ENCODE results near the gene IP6K2. TPM values are rescaled to one million over a fixed set of nuclear protein-coding genes. Genes with fewer than 3 reads are reported as not detected.

IP6K2 gene
- total RNA-seq, 4 donors from 2014 or later: 97.6 to 211 (median 163) TPM

- H3K27me3 ChIP-seq: no peaks in the 10 kb centered on the region
- no peaks in the 10 kb centered on the region for H3K36me3 ChIP-seq
- no peak for DNase-seq
- no peak overlapping the region for H3K4me3 ChIP-seq
- no peak overlapping the region for H3K27ac ChIP-seq
- TF ChIP-seq, protein P1, sequence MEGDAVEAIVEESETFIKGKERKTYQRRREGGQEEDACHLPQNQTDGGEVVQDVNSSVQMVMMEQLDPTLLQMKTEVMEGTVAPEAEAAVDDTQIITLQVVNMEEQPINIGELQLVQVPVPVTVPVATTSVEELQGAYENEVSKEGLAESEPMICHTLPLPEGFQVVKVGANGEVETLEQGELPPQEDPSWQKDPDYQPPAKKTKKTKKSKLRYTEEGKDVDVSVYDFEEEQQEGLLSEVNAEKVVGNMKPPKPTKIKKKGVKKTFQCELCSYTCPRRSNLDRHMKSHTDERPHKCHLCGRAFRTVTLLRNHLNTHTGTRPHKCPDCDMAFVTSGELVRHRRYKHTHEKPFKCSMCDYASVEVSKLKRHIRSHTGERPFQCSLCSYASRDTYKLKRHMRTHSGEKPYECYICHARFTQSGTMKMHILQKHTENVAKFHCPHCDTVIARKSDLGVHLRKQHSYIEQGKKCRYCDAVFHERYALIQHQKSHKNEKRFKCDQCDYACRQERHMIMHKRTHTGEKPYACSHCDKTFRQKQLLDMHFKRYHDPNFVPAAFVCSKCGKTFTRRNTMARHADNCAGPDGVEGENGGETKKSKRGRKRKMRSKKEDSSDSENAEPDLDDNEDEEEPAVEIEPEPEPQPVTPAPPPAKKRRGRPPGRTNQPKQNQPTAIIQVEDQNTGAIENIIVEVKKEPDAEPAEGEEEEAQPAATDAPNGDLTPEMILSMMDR (IDR thresholded peaks at IDR 0.05): no peak
- TF ChIP-seq POLR2A (IDR thresholded peaks at IDR 0.05): no peak
- H3K9me3 ChIP-seq: no peaks in the 10 kb centered on the region
- peaks cover 0 to 8% (median 2%) of the 10 kb centered on the region in 4 donors for H3K4me1 ChIP-seq
These were observed 76.9 kb downstream of the IP6K2 start for GRCh38 chr3:48639944-48640606.

Small RNA genes lying within 50 kb of the gene (small RNA-seq; reads per million reads assigned to genes)
- 0 reads per million in 2 donors for gene AC141002.1

Other genes with a start within 250 kb of the IP6K2 start
- 100 to 1,000 TPM in 3 of 4 donors, 10 to 100 TPM in 1; 60.2 to 149 (median 110) TPM for gene SHISA5, start 213.0 kb downstream of the IP6K2 start, total RNA-seq
- 100 to 1,000 TPM in 1 of 4 donors, 10 to 100 TPM in 3; 14.0 to 131 (median 74.5) TPM for gene PFKFB4, start 160.4 kb downstream of the IP6K2 start, total RNA-seq
- gene UCN2, start 153.4 kb downstream of the IP6K2 start, total RNA-seq: 1 to 10 TPM in 1 of 4 donors, not detected in 3; 1.7 TPM
- gene COL7A1, start 121.9 kb downstream of the IP6K2 start, total RNA-seq: 100 to 1,000 TPM in 1 of 4 donors, 10 to 100 TPM in 2, 1 to 10 TPM in 1; 7.5 to 101 (median 21.7) TPM
- gene UQCRC1, start 107.6 kb downstream of the IP6K2 start, total RNA-seq: 100 to 1,000 TPM; 313 to 857 (median 761) TPM
- not detected for gene TMEM89, start 95.5 kb downstream of the IP6K2 start, total RNA-seq
- 100 to 1,000 TPM; 143 to 249 (median 194) TPM for gene SLC26A6, start 81.8 kb downstream of the IP6K2 start, total RNA-seq
- 1 to 10 TPM; 2.3 to 5.0 (median 2.9) TPM for gene CELSR3, start 54.3 kb downstream of the IP6K2 start, total RNA-seq
- 10 to 100 TPM; 35.7 to 66.8 (median 64.4) TPM for gene NCKIPSD, start 31.3 kb downstream of the IP6K2 start, total RNA-seq
- 10 to 100 TPM; 21.0 to 34.7 (median 25.8) TPM for gene PRKAR2A, start 130.7 kb upstream of the IP6K2 start, total RNA-seq
- gene SLC25A20, start 181.7 kb upstream of the IP6K2 start, total RNA-seq: 100 to 1,000 TPM in 1 of 4 donors, 10 to 100 TPM in 3; 29.7 to 138 (median 68.9) TPM
- gene ARIH2, start 201.6 kb upstream of the IP6K2 start, total RNA-seq: 100 to 1,000 TPM in 3 of 4 donors, 10 to 100 TPM in 1; 59.7 to 184 (median 111) TPM